ENCODE measurements around the gene HSPA4.

HSPA4 gene

GRCh38 chr5:133088064-133088463 lies 36.3 kb downstream of the HSPA4 start:
- no peak for TF ChIP-seq CTCF (conservative IDR thresholded peaks at IDR 0.05; ENCODE audit: control insufficient read depth, insufficient read depth, low read depth, low read length)

GRCh38 chr5:133091034-133091433 lies 39.2 kb downstream of the HSPA4 start:
- no peak for DNase-seq (ENCODE audit: low read depth)
- H3K4me3 ChIP-seq (ENCODE audit: control insufficient read depth, low read depth, low read length) = no peak overlapping the region
- TF ChIP-seq CTCF (conservative IDR thresholded peaks at IDR 0.05; ENCODE audit: control insufficient read depth, insufficient read depth, low read depth, low read length) = no peak

More at GRCh38 chr5:133088064-133088463, 36.3 kb downstream of the HSPA4 start:
- DNase-seq (ENCODE audit: low read depth) = no peak
- no peak overlapping the region for H3K4me3 ChIP-seq (ENCODE audit: control insufficient read depth, low read depth, low read length)

- H3K4me3 ChIP-seq (ENCODE audit: control insufficient read depth, low read depth, low read length) = no peak overlapping the region
- no peak for DNase-seq (ENCODE audit: low read depth)
- TF ChIP-seq CTCF (conservative IDR thresholded peaks at IDR 0.05; ENCODE audit: control insufficient read depth, insufficient read depth, low read depth, low read length) = no peak
These were observed 54.5 kb downstream of the HSPA4 start for GRCh38 chr5:133106343-133106742.

- no peak for DNase-seq (ENCODE audit: low read depth)
- no peak overlapping the region for H3K4me3 ChIP-seq (ENCODE audit: control insufficient read depth, low read depth, low read length)
- TF ChIP-seq CTCF (conservative IDR thresholded peaks at IDR 0.05; ENCODE audit: control insufficient read depth, insufficient read depth, low read depth, low read length) = no peak
These were observed 55.2 kb downstream of the HSPA4 start for GRCh38 chr5:133106761-133107572.

- no peak for DNase-seq (ENCODE audit: low read depth)
- no peak for TF ChIP-seq CTCF (conservative IDR thresholded peaks at IDR 0.05; ENCODE audit: control insufficient read depth, insufficient read depth, low read depth, low read length)
- no peak overlapping the region for H3K4me3 ChIP-seq (ENCODE audit: control insufficient read depth, low read depth, low read length)
These were observed 56.7 kb downstream of the HSPA4 start for GRCh38 chr5:133108481-133108921.

- peak; percentile 18 for DNase-seq (ENCODE audit: low read depth)
- no peak overlapping the region for H3K4me3 ChIP-seq (ENCODE audit: control insufficient read depth, low read depth, low read length)
- TF ChIP-seq CTCF (conservative IDR thresholded peaks at IDR 0.05; ENCODE audit: control insufficient read depth, insufficient read depth, low read depth, low read length) = no peak
These were observed 58.1 kb downstream of the HSPA4 start for GRCh38 chr5:133109655-133110483.

All from fibroblast of mammary gland (primary cell).